Heart right ventricle (tissue), 16 donors: ENCODE measurements around the gene SLC22A23. TPM values are rescaled to one million over a fixed set of nuclear protein-coding genes. Genes with fewer than 3 reads are reported as not detected.

Experiments used
- ATAC-seq, 8 donors: fragments of 200-7000 bp; cut with Tn5 transposase; one replicate each; pipeline ENCODE4 v1.9.1; 2020; ENCODE audit warnings: mild to moderate bottlenecking in 8 of 8, moderate library complexity in 8 of 8, moderate number of reproducible peaks in 1 of 8
- DNase-seq, 2 donors: peaks; one replicate each; pipeline ENCODE4 v3.0.0-alpha.2; 2020
- H3K27ac ChIP-seq, 10 donors: fragments of 200-600 bp; sonication (generic) in 2 of 10; one replicate each; pipeline versions ENCODE4 v1.5.0 to v1.8.0; 2020 to 2022; ENCODE audit warnings: mild to moderate bottlenecking in 3 of 10
- H3K27me3 ChIP-seq, 7 donors: fragments of 200-600 bp; one replicate each; pipeline ENCODE4 v1.8.0; 2021 to 2022; ENCODE audit warnings: mild to moderate bottlenecking in 2 of 7
- H3K36me3 ChIP-seq, 9 donors: fragments of 200-600 bp; sonication (generic) in 1 of 9; one replicate each; pipeline versions ENCODE4 v1.5.0 to v1.8.0; 2020 to 2022; ENCODE audit warnings: mild to moderate bottlenecking in 2 of 9
- H3K4me1 ChIP-seq, 9 donors: fragments of 200-600 bp; sonication (generic) in 1 of 9; one replicate each; pipeline versions ENCODE4 v1.5.0 to v1.8.0; 2020 to 2022; ENCODE audit warnings: mild to moderate bottlenecking in 4 of 9
- H3K4me3 ChIP-seq, 10 donors: fragments of 200-600 bp; sonication (generic) in 2 of 10; one replicate each; pipeline versions ENCODE4 v1.5.0 to v1.8.0; 2020 to 2022; ENCODE audit warnings: mild to moderate bottlenecking in 7 of 10, moderate library complexity in 2 of 10
- H3K9me3 ChIP-seq, 11 donors: fragments of 200-600 bp in 10 of 11; sonication (generic) in 2 of 11; one replicate each; pipeline versions ENCODE4 v1.5.0 to v1.8.0; 2013 to 2022; ENCODE audit warnings: mild to moderate bottlenecking in 2 of 11, control low read depth in 1 of 11, moderate library complexity in 1 of 11
- WGBS, 2 donors: extraction: QIAGEN DNeasy Blood & Tissue Kit; methylation state at CpG; one replicate each; pipeline ENCODE4 v1.1.7; 2013; ENCODE audit warnings: inconsistent platforms in 1 of 2; 5-methylcytosine and 5-hydroxymethylcytosine counted together
- intact Hi-C, 10 donors: fragments of 100-400 bp; cut with DNase I; formaldehyde crosslinking; loops; one replicate each; pipeline versions ENCODE4 v1.11.1 to v1.14.2; 2022
- polyA plus RNA-seq, 2 donors: library from polyadenylated mRNA; stranded (reverse); fragments of 200-250 nt; gene quantifications; one replicate each; pipeline ENCODE4 v1.2.3, GENCODE V29; 2013
- total RNA-seq, 10 donors: library from RNA; stranded (reverse); fragmentation: NEBNext Ultra II Directional in 3 of 10; extraction: Animal tissue kit (Norgen Biotek cat#: 25700) in 3 of 10; gene quantifications; one replicate each; pipeline versions ENCODE4 v1.2.1 to v1.2.4, GENCODE V29; 2021 to 2023
- TF ChIP-seq, protein P1 (sequence below), 9 donors: fragments of 200-600 bp; sonication (generic) in 2 of 9; IDR thresholded peaks; one replicate each; pipeline versions ENCODE4 v1.5.0 to v1.8.0; 2021 to 2022; ENCODE audit warnings: antibody characterized with exemption in 9 of 9, mild to moderate bottlenecking in 5 of 9, moderate library complexity in 1 of 9
- donor health status: Arrhythmogenic right ventricular cardiomyopathy.
- donor health status: ischemic (EF 13 %, LVEDD 7.1; RV severe dilation, severe dysfunction).
- donor health status: healthy with polysubstance abuse.
- donor health status: DM: no; HTN: yes; CAD: no.
- donor health status: DM: no; HTN: no; CAD: no.
- donor health status: ischemic (EF 25% LVEDD 6.9; RV normal size, moderate dysfunction).
- donor health status: ischemic (EF 25% LVEDD 5.7; RV mildly dilated, moderate dysfunction).
- donor health status: healthy.
- donor health status: DM: yes; HTN: yes; CAD: no.
- donor health status: Ischemic cardiomyopathy.
- donor health status: ischemic (EF 35%, LVEDD 5.7; RV mildly dilated, moderate dysfunction).
- donor health status: nonischemic (EF 11% LVEDD 7.7; RV severe dilation, severe dysfunction).
- donor health status: DM: yes; HTN: yes; CAD: no.
- donor health status: PGD.
- donor health status: ischemic (EF 29% LVEDD 5.4; RV normal size, mild dysfunction).
- donor health status: nonischemic (EF 23%, LVEDD 6.1; RV moderate dilation, normal function).

SLC22A23 gene
- total and polyA plus RNA-seq, 12 donors: 1.9 to 7.8 (median 5.1) TPM

DNA sequence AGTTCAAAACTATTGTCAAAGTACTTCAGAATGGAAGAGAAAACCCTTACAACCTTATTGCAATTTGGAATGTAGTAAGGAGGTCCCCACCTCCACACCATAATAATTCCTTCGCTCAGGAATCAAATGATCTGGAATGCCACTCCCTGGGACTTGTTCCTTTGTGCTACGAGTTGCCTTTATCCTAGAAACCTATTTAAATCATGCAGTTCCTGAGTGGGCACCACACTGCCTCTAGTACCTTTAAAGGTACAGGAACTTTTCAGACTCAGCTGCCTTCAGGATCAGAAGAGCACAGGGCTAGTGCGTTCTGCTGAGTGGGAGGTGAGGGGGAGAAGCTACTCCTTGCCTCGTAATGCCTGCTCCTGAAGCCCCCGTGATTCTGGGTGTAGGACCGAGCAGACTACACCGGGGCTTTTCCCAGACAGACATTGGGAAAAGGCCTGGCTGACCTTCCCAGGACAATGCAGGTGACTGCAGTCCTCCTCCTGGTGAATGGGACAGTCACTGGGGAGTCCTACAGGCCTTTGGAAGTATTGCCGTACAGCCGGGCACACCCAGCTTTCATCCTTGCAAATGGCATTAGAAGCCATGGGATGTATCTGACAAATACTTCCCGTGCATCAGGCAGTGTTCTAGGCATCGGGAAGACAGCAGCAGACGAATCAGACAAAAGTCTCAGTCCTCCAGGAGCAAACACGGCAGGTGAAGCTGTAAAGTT is 217.6 kb downstream of the SLC22A23 start:
- intact Hi-C loops: no loop called here
- Histone ChIP-seq H3K27me3 (peaks cover 0 to 45% (median 21%) of the 10 kb centered on the region in 7 donors), H3K9me3 (no peaks in the 10 kb centered on the region), H3K4me1 (no peaks in the 10 kb centered on the region), H3K4me3 (no peak overlapping the region), H3K27ac (no peak overlapping the region), H3K36me3 (no peaks in the 10 kb centered on the region)
- DNase-seq (no peak), ATAC-seq (no peak)
- TF ChIP-seq, protein P1, sequence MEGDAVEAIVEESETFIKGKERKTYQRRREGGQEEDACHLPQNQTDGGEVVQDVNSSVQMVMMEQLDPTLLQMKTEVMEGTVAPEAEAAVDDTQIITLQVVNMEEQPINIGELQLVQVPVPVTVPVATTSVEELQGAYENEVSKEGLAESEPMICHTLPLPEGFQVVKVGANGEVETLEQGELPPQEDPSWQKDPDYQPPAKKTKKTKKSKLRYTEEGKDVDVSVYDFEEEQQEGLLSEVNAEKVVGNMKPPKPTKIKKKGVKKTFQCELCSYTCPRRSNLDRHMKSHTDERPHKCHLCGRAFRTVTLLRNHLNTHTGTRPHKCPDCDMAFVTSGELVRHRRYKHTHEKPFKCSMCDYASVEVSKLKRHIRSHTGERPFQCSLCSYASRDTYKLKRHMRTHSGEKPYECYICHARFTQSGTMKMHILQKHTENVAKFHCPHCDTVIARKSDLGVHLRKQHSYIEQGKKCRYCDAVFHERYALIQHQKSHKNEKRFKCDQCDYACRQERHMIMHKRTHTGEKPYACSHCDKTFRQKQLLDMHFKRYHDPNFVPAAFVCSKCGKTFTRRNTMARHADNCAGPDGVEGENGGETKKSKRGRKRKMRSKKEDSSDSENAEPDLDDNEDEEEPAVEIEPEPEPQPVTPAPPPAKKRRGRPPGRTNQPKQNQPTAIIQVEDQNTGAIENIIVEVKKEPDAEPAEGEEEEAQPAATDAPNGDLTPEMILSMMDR (IDR thresholded peaks at IDR 0.05): no peak
- 83 to 85% methylated on average over 13 of the region's 13 CpGs for WGBS, 2 donors

DNA sequence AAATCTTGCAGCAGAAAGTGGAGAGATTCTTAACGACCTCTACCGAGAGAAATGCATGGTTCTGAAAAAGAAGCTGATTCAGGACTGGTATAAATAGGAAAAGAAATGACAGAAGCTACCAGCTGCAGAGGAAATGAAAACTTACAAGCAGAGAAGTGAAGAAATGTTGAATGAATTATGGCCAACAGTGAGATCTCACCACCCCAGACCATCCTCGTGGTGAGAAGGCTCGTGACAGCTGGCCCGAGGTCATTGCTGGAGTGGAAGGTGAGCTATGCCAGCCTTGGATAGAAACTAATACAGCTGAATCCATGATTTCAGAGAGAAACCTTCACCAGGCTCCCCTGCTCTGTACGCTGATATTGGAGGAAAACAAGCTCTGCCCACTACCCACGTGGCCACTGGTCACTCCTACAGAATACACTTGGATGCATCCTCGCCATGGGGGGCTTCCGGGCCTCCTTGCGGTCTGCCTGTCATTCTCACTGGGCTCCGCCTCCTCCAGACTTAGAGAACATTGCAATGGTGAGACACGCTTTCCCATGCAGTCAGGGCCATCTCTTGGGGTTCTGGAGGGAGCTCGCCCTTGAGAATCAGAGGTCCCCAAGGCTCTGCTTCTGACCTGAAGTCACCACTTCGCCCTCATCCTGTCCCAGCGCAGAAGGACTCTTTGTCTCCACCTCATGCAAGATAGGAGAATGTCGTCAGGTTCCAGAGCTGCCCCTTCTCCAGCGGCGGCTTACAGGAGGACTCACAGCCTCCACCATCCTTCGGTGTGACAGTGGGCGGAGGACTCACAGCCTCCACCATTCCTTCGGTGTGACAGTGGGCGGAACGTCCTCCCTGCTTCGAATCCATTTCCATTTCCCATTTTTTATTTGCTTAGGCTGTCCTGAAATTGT is 218.8 kb downstream of the SLC22A23 start:
- ATAC-seq: peak in 4 of 8 donors; percentile 22 to 29 (median 26)
- Histone ChIP-seq H3K4me3 (no peak overlapping the region), H3K9me3 (no peaks in the 10 kb centered on the region), H3K4me1 (no peaks in the 10 kb centered on the region), H3K27me3 (peaks cover 0 to 58% (median 32%) of the 10 kb centered on the region in 7 donors), H3K36me3 (no peaks in the 10 kb centered on the region), H3K27ac (no peak overlapping the region)
- WGBS, 2 donors: 81 to 82% methylated on average over 24 of the region's 24 CpGs
- no peak for DNase-seq
- TF ChIP-seq, protein P1 (IDR thresholded peaks at IDR 0.05): no peak
- intact Hi-C loops: no loop called here

DNA sequence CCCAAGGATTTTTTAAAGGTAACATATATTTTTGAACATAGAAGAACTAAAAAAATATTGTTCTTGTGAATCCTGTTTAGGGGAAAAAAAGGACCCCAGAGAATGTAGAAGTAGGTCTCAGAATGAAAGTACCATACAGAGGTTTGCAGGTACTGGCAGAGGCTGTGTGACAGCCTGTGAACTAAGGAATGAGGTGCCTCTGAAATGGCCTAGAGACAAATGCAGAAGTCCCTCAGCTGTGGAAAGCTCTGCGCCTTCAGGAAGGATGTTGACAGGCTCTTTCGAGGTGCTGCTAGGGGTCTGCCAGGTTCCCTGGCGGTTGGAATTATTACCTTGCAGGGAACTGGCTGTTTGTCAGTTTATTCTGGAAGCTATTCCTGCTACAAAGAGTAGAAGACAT is 220.8 kb downstream of the SLC22A23 start:
- Histone ChIP-seq H3K4me3 (no peak overlapping the region), H3K9me3 (no peaks in the 10 kb centered on the region), H3K4me1 (peaks cover 4 to 14% (median 9%) of the 10 kb centered on the region in 9 donors), H3K36me3 (no peaks in the 10 kb centered on the region), H3K27ac (no peak overlapping the region), H3K27me3 (peaks cover 0 to 78% (median 44%) of the 10 kb centered on the region in 7 donors)
- ATAC-seq (no peak), DNase-seq (no peak)
- 65 to 68% methylated on average over 3 of the region's 3 CpGs for WGBS, 2 donors
- TF ChIP-seq, protein P1 (IDR thresholded peaks at IDR 0.05): no peak
- intact Hi-C loops: no loop called here

DNA sequence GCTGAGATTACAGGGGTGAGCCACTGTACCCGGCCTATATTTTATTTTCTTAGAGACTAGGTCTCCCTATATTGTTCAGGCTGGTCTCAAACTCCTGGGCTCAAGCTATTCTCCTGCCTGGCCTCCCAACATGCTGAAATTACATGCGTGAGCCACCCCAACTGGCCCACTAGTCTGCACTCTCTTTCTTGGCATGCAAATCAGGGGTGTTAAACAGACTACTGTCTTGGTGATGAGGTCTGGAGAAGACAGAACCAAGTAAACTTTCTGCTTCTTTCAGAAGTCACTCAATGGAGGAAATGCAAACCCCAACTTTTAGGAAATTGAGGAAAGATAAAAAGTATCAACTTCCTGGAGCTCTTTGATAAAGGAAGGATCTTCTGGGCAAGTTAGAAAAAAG is 221.4 kb downstream of the SLC22A23 start:
- no peak overlapping the region for H3K27ac ChIP-seq
- no peaks in the 10 kb centered on the region for H3K36me3 ChIP-seq
- H3K27me3 ChIP-seq: peaks cover 0 to 83% (median 48%) of the 10 kb centered on the region in 7 donors
- 92 to 95% methylated on average over 2 of the region's 2 CpGs for WGBS, 2 donors
- intact Hi-C loops: no loop called here
- TF ChIP-seq, protein P1 (IDR thresholded peaks at IDR 0.05): no peak
- ATAC-seq: no peak
- DNase-seq: no peak
- H3K4me1 ChIP-seq: peaks cover 4 to 18% (median 10%) of the 10 kb centered on the region in 9 donors
- no peak overlapping the region for H3K4me3 ChIP-seq
- no peaks in the 10 kb centered on the region for H3K9me3 ChIP-seq
